ENCODE data around the gene AGPAT4. TPM values are rescaled to one million over a fixed set of nuclear protein-coding genes. Genes with fewer than 3 reads are reported as not detected.

Gene AGPAT4
- total and polyA plus RNA-seq, 2 experiments from 2014 or later = 3.0 to 3.9 TPM

DNA sequence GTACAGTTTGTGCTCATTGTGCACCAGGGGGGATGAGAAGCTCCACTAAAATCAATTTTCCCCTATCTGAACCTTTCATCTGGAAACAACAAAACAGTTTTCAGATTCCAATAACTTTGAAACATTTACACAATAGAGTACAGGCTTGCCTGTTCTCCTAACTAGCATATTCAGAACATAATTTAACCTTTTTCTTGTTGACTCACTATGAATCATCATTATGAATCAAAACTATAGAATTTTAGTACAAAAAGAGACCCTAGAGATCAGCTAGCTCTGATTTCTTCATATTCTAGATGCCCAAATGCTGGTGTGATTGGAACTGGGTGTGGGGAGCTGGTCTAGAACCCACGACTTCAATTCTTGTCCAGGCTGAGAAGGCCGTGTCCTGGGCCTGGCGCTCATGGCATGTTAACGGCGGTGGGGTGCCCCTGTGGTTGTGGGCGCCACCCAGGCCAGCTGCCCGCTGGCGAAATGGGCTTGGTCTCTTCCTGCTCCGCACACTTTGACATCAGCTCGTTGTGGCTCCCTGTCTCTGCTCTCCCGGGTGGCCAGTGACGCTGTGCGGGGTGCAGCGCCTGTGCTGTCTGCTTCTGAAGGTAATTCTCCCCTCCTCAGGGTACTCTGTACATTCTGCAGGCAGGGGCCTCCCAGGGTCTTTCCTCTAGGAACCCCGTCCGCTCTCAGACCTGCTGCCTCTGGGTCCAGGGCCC lies 29.9 kb upstream of the AGPAT4 start:
- Histone ChIP-seq H3K36me3 (ENCODE audit: low read depth) (no peaks in the 10 kb centered on the region), H3K27ac (no peak overlapping the region), H3K4me1 (ENCODE audit: insufficient read depth) (peaks cover 24% of the 10 kb centered on the region), H4K20me1 (ENCODE audit: insufficient read depth) (no peaks in the 10 kb centered on the region), H3F3A (ENCODE audit: insufficient read depth) (peaks cover 26% of the 10 kb centered on the region), H3K27me3 (replicated peaks; ENCODE audit: insufficient read depth) (no peaks in the 10 kb centered on the region), H3K79me2 (ENCODE audit: insufficient read depth) (no peaks in the 10 kb centered on the region), H3K4me2 (ENCODE audit: unreplicated experiment) (peak overlapping the region; percentile 36), H3K4me3 (no peak overlapping the region), H3K9me3 (ENCODE audit: low read depth) (no peaks in the 10 kb centered on the region), H3K9ac (no peak overlapping the region), H2AFZ (no peak overlapping the region), H3K9me2 (ENCODE audit: insufficient read depth) (no peaks in the 10 kb centered on the region)
- TF ChIP-seq EZH2phosphoT487 (IDR thresholded peaks at IDR 0.05; ENCODE audit: insufficient read depth, low read depth) = no peak
- no peak for TF ChIP-seq EZH2 (IDR thresholded peaks at IDR 0.05; ENCODE audit: insufficient read depth, poor library complexity, severe bottlenecking)
- WGBS, 2 experiments (ENCODE audit: low coverage in 1 of 2, low lambda C conversion rate in 2 of 2, missing lambda C conversion rate in 2 of 2) = 94 to 95% methylated on average over 16 of the region's 16 CpGs
- in situ Hi-C loops (cut with MboI) = no loop called here
- DNase-seq = peak; percentile 60

DNA sequence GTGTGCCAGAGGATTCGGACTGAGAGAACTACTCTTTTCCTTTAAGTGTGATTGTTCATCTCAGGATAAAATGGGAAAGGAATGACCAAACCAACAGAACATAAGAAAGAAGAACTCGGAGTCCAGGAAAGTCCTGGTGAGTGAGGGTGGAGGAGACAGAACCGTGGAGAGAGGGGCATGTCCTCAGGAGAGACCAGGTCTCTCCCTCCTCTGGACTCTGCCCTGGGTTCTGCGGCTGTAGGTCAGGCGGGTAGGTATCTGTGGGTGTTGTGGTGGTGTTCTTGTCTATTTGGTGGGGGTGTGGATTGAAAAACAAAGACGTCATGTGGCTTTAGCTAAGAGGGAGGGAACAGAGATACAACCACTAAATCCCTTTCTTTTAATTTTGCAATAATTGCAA lies 29.1 kb upstream of the AGPAT4 start:
- in situ Hi-C loops (cut with MboI) = no loop called here

DNA sequence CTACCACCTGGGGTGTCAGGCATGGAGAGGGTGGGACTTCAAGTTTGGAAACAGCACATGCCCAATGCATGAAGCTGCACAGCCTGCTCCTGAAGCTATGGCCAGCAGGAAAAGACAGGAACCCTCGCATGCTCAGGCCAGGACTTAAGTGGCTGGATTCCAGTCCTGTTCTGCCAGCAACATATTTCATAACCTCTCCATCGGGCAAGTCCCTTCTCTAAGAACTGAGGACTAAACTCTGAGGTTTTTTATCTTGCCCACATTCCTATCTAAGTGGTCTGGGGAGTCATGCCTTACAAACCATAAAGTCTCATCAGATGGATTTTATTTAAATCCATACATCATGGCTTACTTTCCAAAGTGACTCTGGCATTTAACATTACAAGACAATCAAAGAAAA lies 27.5 kb upstream of the AGPAT4 start:
- Histone ChIP-seq H3K27me3 (replicated peaks; ENCODE audit: insufficient read depth) (no peaks in the 10 kb centered on the region), H3K27ac (peak overlapping the region; percentile 30), H3F3A (ENCODE audit: insufficient read depth) (peaks cover 26% of the 10 kb centered on the region), H3K9me3 (ENCODE audit: low read depth) (no peaks in the 10 kb centered on the region), H3K4me3 (no peak overlapping the region), H2AFZ (no peak overlapping the region), H3K4me2 (ENCODE audit: unreplicated experiment) (peak overlapping the region; percentile 7), H3K79me2 (ENCODE audit: insufficient read depth) (no peaks in the 10 kb centered on the region), H3K4me1 (ENCODE audit: insufficient read depth) (peaks cover 24% of the 10 kb centered on the region), H4K20me1 (ENCODE audit: insufficient read depth) (no peaks in the 10 kb centered on the region), H3K9ac (no peak overlapping the region), H3K36me3 (ENCODE audit: low read depth) (no peaks in the 10 kb centered on the region), H3K9me2 (ENCODE audit: insufficient read depth) (no peaks in the 10 kb centered on the region)
- 0 to 6% methylated on average over 2 of the region's 2 CpGs for WGBS, 2 experiments (ENCODE audit: low coverage in 1 of 2, low lambda C conversion rate in 2 of 2, missing lambda C conversion rate in 2 of 2)
- in situ Hi-C loops (cut with MboI) = no loop called here
- peak; percentile 86 for DNase-seq
- no peak for TF ChIP-seq EZH2 (IDR thresholded peaks at IDR 0.05; ENCODE audit: insufficient read depth, poor library complexity, severe bottlenecking)
- TF ChIP-seq EZH2phosphoT487 (IDR thresholded peaks at IDR 0.05; ENCODE audit: insufficient read depth, low read depth) = 0 out of 2 replicates have a peak, but pooled peaks have one; percentile 47

More for the DNA sequence above, 29.1 kb upstream of the AGPAT4 start:
- no peak for DNase-seq
- Histone ChIP-seq H3K9me3 (ENCODE audit: low read depth) (no peaks in the 10 kb centered on the region), H3K9ac (no peak overlapping the region), H3K4me3 (no peak overlapping the region), H3K4me2 (ENCODE audit: unreplicated experiment) (no peak overlapping the region), H3K36me3 (ENCODE audit: low read depth) (no peaks in the 10 kb centered on the region), H3K9me2 (ENCODE audit: insufficient read depth) (no peaks in the 10 kb centered on the region), H3K79me2 (ENCODE audit: insufficient read depth) (no peaks in the 10 kb centered on the region), H3K4me1 (ENCODE audit: insufficient read depth) (peaks cover 24% of the 10 kb centered on the region), H3K27me3 (replicated peaks; ENCODE audit: insufficient read depth) (no peaks in the 10 kb centered on the region), H3K27ac (no peak overlapping the region), H2AFZ (no peak overlapping the region), H3F3A (ENCODE audit: insufficient read depth) (peaks cover 26% of the 10 kb centered on the region), H4K20me1 (ENCODE audit: insufficient read depth) (no peaks in the 10 kb centered on the region)
- 91 to 97% methylated on average over 6 of the region's 6 CpGs for WGBS, 2 experiments (ENCODE audit: low coverage in 1 of 2, low lambda C conversion rate in 2 of 2, missing lambda C conversion rate in 2 of 2)
- TF ChIP-seq EZH2 (IDR thresholded peaks at IDR 0.05; ENCODE audit: insufficient read depth, poor library complexity, severe bottlenecking) (no peak), EZH2phosphoT487 (IDR thresholded peaks at IDR 0.05; ENCODE audit: insufficient read depth, low read depth) (no peak)

DNA sequence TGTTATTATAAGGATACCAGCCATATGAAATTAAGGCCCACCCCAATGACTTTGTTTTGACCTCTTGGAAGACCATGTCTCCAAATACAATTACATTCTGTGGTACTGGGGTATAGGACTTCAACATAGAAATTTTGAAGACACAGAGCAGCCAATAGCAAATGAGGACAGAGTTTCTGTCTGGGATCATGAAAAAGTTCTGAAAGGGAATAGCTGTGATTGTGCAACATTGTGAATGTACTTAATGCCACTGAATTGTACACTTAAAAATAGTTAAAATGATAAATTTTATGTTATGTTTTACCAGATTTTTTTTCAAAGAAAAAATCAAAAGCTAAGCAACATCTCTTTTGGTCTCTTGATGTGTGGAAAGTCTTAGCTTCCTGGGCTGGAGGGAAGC lies 27.0 kb upstream of the AGPAT4 start:
- peak; percentile 37 for DNase-seq
- no peaks in the 10 kb centered on the region for H3K9me2 ChIP-seq (ENCODE audit: insufficient read depth)
- H3K36me3 ChIP-seq (ENCODE audit: low read depth) = no peaks in the 10 kb centered on the region
- H3F3A ChIP-seq (ENCODE audit: insufficient read depth) = peaks cover 26% of the 10 kb centered on the region
- H2AFZ ChIP-seq = no peak overlapping the region
- TF ChIP-seq EZH2 (IDR thresholded peaks at IDR 0.05; ENCODE audit: insufficient read depth, poor library complexity, severe bottlenecking) = no peak
- no peak for TF ChIP-seq EZH2phosphoT487 (IDR thresholded peaks at IDR 0.05; ENCODE audit: insufficient read depth, low read depth)
- no peaks in the 10 kb centered on the region for H4K20me1 ChIP-seq (ENCODE audit: insufficient read depth)
- no peak overlapping the region for H3K4me2 ChIP-seq (ENCODE audit: unreplicated experiment)
- no peak overlapping the region for H3K4me3 ChIP-seq
- no peak overlapping the region for H3K9ac ChIP-seq
- no peak overlapping the region; the same call in 1 of the 2 replicates for H3K27ac ChIP-seq
- no peaks in the 10 kb centered on the region for H3K27me3 ChIP-seq (replicated peaks; ENCODE audit: insufficient read depth)
- no peaks in the 10 kb centered on the region for H3K9me3 ChIP-seq (ENCODE audit: low read depth)
- H3K79me2 ChIP-seq (ENCODE audit: insufficient read depth) = no peaks in the 10 kb centered on the region
- in situ Hi-C loops (cut with MboI) = no loop called here
- H3K4me1 ChIP-seq (ENCODE audit: insufficient read depth) = peaks cover 24% of the 10 kb centered on the region

All from GM23248 (cell line).